PC-3 (cell line): ENCODE measurements around the gene NOP14. TPM values are rescaled to one million over a fixed set of nuclear protein-coding genes. Genes with fewer than 3 reads are reported as not detected.

Experiments
- ATAC-seq: fragments of 200-7000 bp; cut with Tn5 transposase; 2 replicates; pipeline ENCODE4 v1.9.1; 2020; ENCODE audit warnings: mild to moderate bottlenecking, moderate library complexity
- BruUV-seq: library from RNA; stranded (reverse); fragments of 400-500 nt; replicated peaks from 2 replicates; lab custom pipeline; 2021; lab: Mats Ljungman, UMichigan
- CTCF ChIA-PET: fragments of 300-600 bp; sonication (Branson Sonifier 250); formaldehyde crosslinking; loops from one replicate; lab custom pipeline; 2022; ENCODE audit warnings: antibody characterized with exemption; lab: Charles Lee
- POLR2A ChIA-PET: fragments of 300-600 bp; sonication (Branson Sonifier 250); formaldehyde crosslinking; loops from one replicate; lab custom pipeline; 2022; ENCODE audit warnings: antibody characterized with exemption; ENCODE audit not compliant: unreplicated experiment; lab: Charles Lee
- DNase-seq: peaks from one replicate; pipeline ENCODE4 v3.0.0-alpha.2; 2015
- H2AFZ ChIP-seq: fragments of 300-600 bp; sonication (generic); 2 replicates; pipeline ENCODE4 v1.6.0; 2016; ENCODE audit warnings: antibody characterized with exemption, low read length
- H3F3A ChIP-seq: fragments of 300-600 bp; sonication (generic); one replicate; pipeline ENCODE4 v1.6.0; 2017; ENCODE audit warnings: antibody characterized with exemption, low read length, control low read depth, mild to moderate bottlenecking; ENCODE audit not compliant: unreplicated experiment
- H3K27ac ChIP-seq: fragments of 300-600 bp; sonication (generic); 2 replicates; pipeline ENCODE4 v1.5.1; 2016; ENCODE audit warnings: mild to moderate bottlenecking, low read length
- H3K27me3 ChIP-seq: fragments of 300-600 bp; sonication (generic); 2 replicates; pipeline ENCODE4 v1.6.1; 2016; ENCODE audit warnings: low read length, mixed read lengths
- H3K36me3 ChIP-seq: fragments of 300-600 bp; sonication (generic); 2 replicates; pipeline ENCODE4 v1.6.1; 2016; ENCODE audit warnings: low read depth, mixed run types, low read length, mixed read lengths
- H3K4me1 ChIP-seq: fragments of 300-600 bp; sonication (generic); 2 replicates; pipeline ENCODE4 v1.5.1; 2016; ENCODE audit warnings: low read length; ENCODE audit not compliant: insufficient read depth
- H3K4me2 ChIP-seq: fragments of 300-600 bp; sonication (generic); 2 replicates; pipeline ENCODE4 v1.6.0; 2016; ENCODE audit warnings: low read length
- H3K4me3 ChIP-seq: fragments of 300-600 bp; sonication (generic); 2 replicates; pipeline ENCODE4 v1.5.1; 2016; ENCODE audit warnings: mild to moderate bottlenecking, low read length, mixed read lengths
- H3K79me2 ChIP-seq: fragments of 300-600 bp; sonication (generic); 2 replicates; pipeline ENCODE4 v1.6.1; 2017; ENCODE audit warnings: low read length, mixed read lengths
- H3K9ac ChIP-seq: fragments of 300-600 bp; sonication (generic); 2 replicates; pipeline ENCODE4 v1.6.0; 2016; ENCODE audit warnings: mild to moderate bottlenecking, low read length
- H3K9me2 ChIP-seq: fragments of 300-600 bp; sonication (generic); replicated peaks from 2 replicates; pipeline ENCODE4 v1.6.1; 2016; ENCODE audit warnings: mixed run types, low read length, mixed read lengths
- H3K9me3 ChIP-seq: fragments of 300-600 bp; sonication (generic); 2 replicates; pipeline ENCODE4 v1.6.1; 2016; ENCODE audit warnings: low read length, mixed read lengths
- H4K20me1 ChIP-seq: fragments of 300-600 bp; sonication (generic); 2 replicates; pipeline ENCODE4 v1.6.1; 2016; ENCODE audit warnings: low read length, mixed read lengths
- CTCF ChIP-seq: fragments of 300-600 bp; sonication (generic); conservative IDR thresholded peaks from 2 replicates; pipeline ENCODE4 v1.5.1; 2017; ENCODE audit warnings: antibody characterized with exemption, low read depth, mild to moderate bottlenecking, low read length
- EZH2 ChIP-seq: fragments of 300-600 bp; sonication (generic); IDR thresholded peaks from one replicate; pipeline ENCODE4 v1.6.1; 2017; ENCODE audit warnings: antibody characterized with exemption, mild to moderate bottlenecking, low read length; ENCODE audit not compliant: unreplicated experiment
- EZH2phosphoT487 ChIP-seq: fragments of 300-600 bp; sonication (generic); IDR thresholded peaks from 2 replicates; pipeline ENCODE4 v1.6.1; 2018; ENCODE audit warnings: mild to moderate bottlenecking, antibody characterized with exemption, low read length, borderline replicate concordance
- intact Hi-C: fragments of 100-400 bp; cut with micrococcal nuclease; formaldehyde crosslinking; loops from 2 replicates; pipeline ENCODE4 v1.9.0; 2023
- total RNA-seq: library from RNA; depleted of rRNA; stranded (reverse); fragments of >200 nt; gene quantifications from 2 replicates; pipeline ENCODE4 v1.2.3, GENCODE V29; 2014

Gene NOP14
- total RNA-seq, 1 experiment from 2014 or later: 26.0 TPM

- ChIA-PET POLR2A (no interaction called here), CTCF (no interaction called here)
- no peaks in the 10 kb centered on the region for H3K9me3 ChIP-seq
- peaks cover 18% of the 10 kb centered on the region for H3K79me2 ChIP-seq
- BruUV-seq: no TSS peak
- no peaks in the 10 kb centered on the region for H3K27me3 ChIP-seq
- no peaks in the 10 kb centered on the region; the same call in 1 of the 2 replicates for H3K36me3 ChIP-seq
- peaks cover 11% of the 10 kb centered on the region; the same call in 1 of the 2 replicates for H3K4me1 ChIP-seq
- H4K20me1 ChIP-seq: no peaks in the 10 kb centered on the region
- TF ChIP-seq CTCF (no peak), EZH2phosphoT487 (no peak), EZH2 (no peak)
- intact Hi-C loops: no loop called here
- H3K27ac ChIP-seq: no peak overlapping the region
- no peak overlapping the region for H2AFZ ChIP-seq
- ATAC-seq: no peak
- no peak overlapping the region for H3K9ac ChIP-seq
- H3F3A ChIP-seq: no peaks in the 10 kb centered on the region
- H3K9me2 ChIP-seq: no peaks in the 10 kb centered on the region
- no peak overlapping the region for H3K4me2 ChIP-seq
- no peak overlapping the region for H3K4me3 ChIP-seq
- DNase-seq: no peak
These were observed 33.0 kb downstream of the NOP14 start for GRCh38 chr4:2930135-2930757.

GRCh38 chr4:2929469-2929868 is 33.7 kb downstream of the NOP14 start:
- peaks cover 14% of the 10 kb centered on the region for H3K79me2 ChIP-seq
- TF ChIP-seq CTCF (no peak), EZH2phosphoT487 (no peak), EZH2 (no peak)
- ATAC-seq: no peak
- H3K27ac ChIP-seq: no peak overlapping the region
- no peak overlapping the region for H3K4me2 ChIP-seq
- POLR2A ChIA-PET: no interaction called here
- H3K36me3 ChIP-seq: no peaks in the 10 kb centered on the region; the same call in 1 of the 2 replicates
- no peaks in the 10 kb centered on the region for H3K9me3 ChIP-seq
- H3K4me3 ChIP-seq: no peak overlapping the region
- peaks cover 11% of the 10 kb centered on the region; the same call in 1 of the 2 replicates for H3K4me1 ChIP-seq
- H3K27me3 ChIP-seq: no peaks in the 10 kb centered on the region
- no peaks in the 10 kb centered on the region for H3K9me2 ChIP-seq
- DNase-seq: no peak
- no peak overlapping the region for H3K9ac ChIP-seq
- no peak overlapping the region for H2AFZ ChIP-seq
- BruUV-seq: TSS peak; percentile 55
- intact Hi-C loops: no loop called here
- H4K20me1 ChIP-seq: no peaks in the 10 kb centered on the region
- CTCF ChIA-PET: no interaction called here
- H3F3A ChIP-seq: no peaks in the 10 kb centered on the region
